Type B pancreatic cell (in vitro differentiated cells): ENCODE data around the gene TDRD3. TPM values are rescaled to one million over a fixed set of nuclear protein-coding genes. Genes with fewer than 3 reads are reported as not detected.

Experiments used
- DNase-seq: peaks from one replicate; pipeline ENCODE4 v3.0.0; 2021; ENCODE audit warnings: mixed read lengths; ENCODE audit not compliant: unreplicated experiment; ENCODE audit errors: extremely low spot score
- H3K27ac Mint-ChIP-seq: 2 replicates; pipeline ENCODE4 v1.8.0; 2021; ENCODE audit warnings: mild to moderate bottlenecking, mixed read lengths
- H3K27me3 Mint-ChIP-seq: 2 replicates; pipeline ENCODE4 v1.8.0; 2021; ENCODE audit warnings: mixed read lengths
- H3K36me3 Mint-ChIP-seq: 2 replicates; pipeline ENCODE4 v1.8.0; 2021; ENCODE audit warnings: mixed read lengths
- H3K4me1 Mint-ChIP-seq: one replicate; pipeline ENCODE4 v1.8.0; 2021; ENCODE audit warnings: mixed read lengths; ENCODE audit not compliant: unreplicated experiment
- H3K4me3 Mint-ChIP-seq: 2 replicates; pipeline ENCODE4 v1.8.0; 2021; ENCODE audit warnings: mild to moderate bottlenecking, mixed read lengths
- H3K9me3 Mint-ChIP-seq: 2 replicates; pipeline ENCODE4 v1.8.0; 2021; ENCODE audit warnings: mixed read lengths
- CTCF ChIP-seq: fragments of 200-600 bp; sonication (generic); conservative IDR thresholded peaks from 2 replicates; pipeline ENCODE4 v1.5.0; 2021; ENCODE audit warnings: antibody characterized with exemption, mild to moderate bottlenecking
- total RNA-seq: library from RNA; stranded (reverse); gene quantifications from 2 replicates; pipeline ENCODE4 v1.2.1, GENCODE V29; 2021; ENCODE audit warnings: low replicate concordance

The TDRD3 gene
- total RNA-seq, 1 donor from 2014 or later: 30.1 TPM

GRCh38 chr13:60426075-60426474 is 29.1 kb downstream of the TDRD3 start:
- Mint-ChIP-seq H3K27ac (no peak overlapping the region), H3K36me3 (peaks cover 5% of the 10 kb centered on the region), H3K4me3 (no peak overlapping the region), H3K27me3 (no peaks in the 10 kb centered on the region), H3K9me3 (no peaks in the 10 kb centered on the region), H3K4me1 (no peaks in the 10 kb centered on the region)
- TF ChIP-seq CTCF: no peak
- no peak for DNase-seq

GRCh38 chr13:60427285-60427684 is 30.3 kb downstream of the TDRD3 start:
- Mint-ChIP-seq H3K9me3 (no peaks in the 10 kb centered on the region), H3K27ac (no peak overlapping the region), H3K4me1 (no peaks in the 10 kb centered on the region), H3K27me3 (no peaks in the 10 kb centered on the region), H3K4me3 (no peak overlapping the region), H3K36me3 (peaks cover 4% of the 10 kb centered on the region)
- DNase-seq: no peak
- no peak for TF ChIP-seq CTCF

- no peak for DNase-seq
- Mint-ChIP-seq H3K9me3 (peaks cover 10% of the 10 kb centered on the region), H3K4me1 (no peaks in the 10 kb centered on the region), H3K36me3 (peaks cover 3% of the 10 kb centered on the region), H3K4me3 (no peak overlapping the region), H3K27me3 (no peaks in the 10 kb centered on the region), H3K27ac (no peak overlapping the region)
- peak; percentile 92 for TF ChIP-seq CTCF
These were observed 34.2 kb downstream of the TDRD3 start for GRCh38 chr13:60431108-60431700.

GRCh38 chr13:60433505-60433904 is 36.5 kb downstream of the TDRD3 start:
- Mint-ChIP-seq H3K4me3 (no peak overlapping the region), H3K36me3 (peaks cover 7% of the 10 kb centered on the region), H3K4me1 (no peaks in the 10 kb centered on the region), H3K9me3 (peaks cover 15% of the 10 kb centered on the region), H3K27me3 (no peaks in the 10 kb centered on the region), H3K27ac (no peak overlapping the region)
- TF ChIP-seq CTCF: no peak
- no peak for DNase-seq

- no peak for TF ChIP-seq CTCF
- no peak overlapping the region for H3K27ac Mint-ChIP-seq
These were observed 38.8 kb downstream of the TDRD3 start for GRCh38 chr13:60435762-60436374.

More at GRCh38 chr13:60435762-60436374, 38.8 kb downstream of the TDRD3 start:
- no peak for DNase-seq
- Mint-ChIP-seq H3K27me3 (no peaks in the 10 kb centered on the region), H3K9me3 (peaks cover 17% of the 10 kb centered on the region), H3K36me3 (peaks cover 7% of the 10 kb centered on the region), H3K4me3 (no peak overlapping the region), H3K4me1 (no peaks in the 10 kb centered on the region)
